GM10266 (cell line): ENCODE measurements around the gene KCNT1.

Source experiments
- DNase-seq: peaks from one replicate; pipeline ENCODE4 v3.0.0; 2012; ENCODE audit errors: extremely low spot score
- CTCF ChIP-seq: IDR thresholded peaks from 2 replicates; pipeline ENCODE4 v1.5.1; 2012; ENCODE audit warnings: mild to moderate bottlenecking, low read depth; ENCODE audit not compliant: control insufficient read depth, insufficient read depth; ENCODE audit errors: missing control alignments

The KCNT1 gene

GRCh38 chr9:135809166-135809565 is 107.2 kb downstream of the KCNT1 start:
- no peak for DNase-seq
- no peak for TF ChIP-seq CTCF

- TF ChIP-seq CTCF, result no peak
- no peak for DNase-seq
These were observed 109.0 kb downstream of the KCNT1 start for GRCh38 chr9:135810806-135811575.

GRCh38 chr9:135811801-135812200 is 109.8 kb downstream of the KCNT1 start:
- DNase-seq, result no peak
- no peak for TF ChIP-seq CTCF

GRCh38 chr9:135812961-135813360 is 111.0 kb downstream of the KCNT1 start:
- TF ChIP-seq CTCF, result no peak
- DNase-seq, result no peak

- DNase-seq, result no peak
- no peak for TF ChIP-seq CTCF
These were observed 111.8 kb downstream of the KCNT1 start for GRCh38 chr9:135813671-135814290.

GRCh38 chr9:135814421-135815095 is 112.6 kb downstream of the KCNT1 start:
- TF ChIP-seq CTCF, result no peak
- no peak for DNase-seq

GRCh38 chr9:135815413-135815812 is 113.4 kb downstream of the KCNT1 start:
- DNase-seq, result no peak
- no peak for TF ChIP-seq CTCF
